Measurements from ENCODE around the gene HINT3.
A peak's percentile ranks its signal among the peaks of the same experiment; 100 is the strongest.
"Not testable (repeated sequence)": the region's sequence is repeated elsewhere in the genome, so short reads cannot be mapped to it uniquely, and the experiment has no call there.

Gene HINT3

DNA sequence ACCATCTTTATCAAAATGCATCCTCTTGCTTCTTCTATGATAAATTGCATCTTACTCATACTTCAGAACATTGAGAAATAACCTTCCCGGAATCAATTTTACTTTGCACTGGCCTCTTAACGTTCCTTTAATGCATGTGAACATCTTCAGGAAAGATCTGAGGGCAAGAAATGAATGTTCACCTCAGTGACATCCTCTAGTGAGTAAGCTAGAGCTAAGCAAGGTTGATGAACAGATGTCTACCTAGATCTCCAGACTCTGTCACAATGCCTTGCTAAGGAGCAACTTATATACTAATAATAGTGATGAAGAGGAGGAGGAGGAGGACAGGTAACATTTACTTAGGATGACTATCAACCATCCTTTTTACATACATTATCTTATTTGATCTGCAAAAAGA lies 16.8 kb upstream of the HINT3 start:
- no peak for DNase-seq (ENCODE audit: low spot score)

DNA sequence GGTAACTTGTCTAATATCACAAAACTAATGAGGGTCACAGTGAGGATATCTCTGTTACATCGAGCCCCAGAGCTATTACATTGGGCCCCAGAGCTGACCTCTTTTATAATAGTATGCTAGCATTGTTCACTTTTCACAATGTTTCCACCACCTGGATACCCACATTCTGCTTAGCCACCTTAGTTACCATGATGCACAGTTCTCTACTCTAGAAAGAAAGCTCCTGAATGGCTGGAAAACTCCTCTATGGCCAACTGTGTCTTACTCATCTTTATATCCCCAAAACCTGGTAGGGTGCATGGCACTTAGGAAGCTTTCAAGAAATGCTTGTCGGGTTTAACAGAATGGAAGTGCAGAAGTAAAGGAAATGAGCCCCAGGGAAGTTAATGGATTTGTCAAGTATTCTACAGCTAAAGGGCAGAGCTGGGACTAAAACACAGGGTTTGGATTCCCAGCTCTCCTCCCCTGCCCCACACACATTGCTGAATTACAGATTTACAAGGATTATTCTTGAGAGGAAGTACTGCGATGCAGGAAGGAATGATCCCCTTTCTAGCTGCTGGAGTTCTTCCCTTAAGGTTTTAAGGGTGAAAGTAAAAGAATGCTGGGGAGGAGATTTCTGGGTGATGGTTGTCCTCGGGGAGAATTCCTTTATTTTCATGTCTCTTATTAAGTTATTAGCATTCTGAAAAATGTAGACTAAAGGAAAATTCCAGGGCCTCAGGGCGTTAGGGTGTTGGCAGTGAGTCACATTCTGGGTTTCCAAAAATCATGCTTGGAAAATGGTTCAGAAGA lies 16.1 kb upstream of the HINT3 start:
- no peak for DNase-seq (ENCODE audit: low spot score)
- FAIRE-seq: no peak

More for the DNA sequence above, 16.8 kb upstream of the HINT3 start:
- no peak for FAIRE-seq

DNA sequence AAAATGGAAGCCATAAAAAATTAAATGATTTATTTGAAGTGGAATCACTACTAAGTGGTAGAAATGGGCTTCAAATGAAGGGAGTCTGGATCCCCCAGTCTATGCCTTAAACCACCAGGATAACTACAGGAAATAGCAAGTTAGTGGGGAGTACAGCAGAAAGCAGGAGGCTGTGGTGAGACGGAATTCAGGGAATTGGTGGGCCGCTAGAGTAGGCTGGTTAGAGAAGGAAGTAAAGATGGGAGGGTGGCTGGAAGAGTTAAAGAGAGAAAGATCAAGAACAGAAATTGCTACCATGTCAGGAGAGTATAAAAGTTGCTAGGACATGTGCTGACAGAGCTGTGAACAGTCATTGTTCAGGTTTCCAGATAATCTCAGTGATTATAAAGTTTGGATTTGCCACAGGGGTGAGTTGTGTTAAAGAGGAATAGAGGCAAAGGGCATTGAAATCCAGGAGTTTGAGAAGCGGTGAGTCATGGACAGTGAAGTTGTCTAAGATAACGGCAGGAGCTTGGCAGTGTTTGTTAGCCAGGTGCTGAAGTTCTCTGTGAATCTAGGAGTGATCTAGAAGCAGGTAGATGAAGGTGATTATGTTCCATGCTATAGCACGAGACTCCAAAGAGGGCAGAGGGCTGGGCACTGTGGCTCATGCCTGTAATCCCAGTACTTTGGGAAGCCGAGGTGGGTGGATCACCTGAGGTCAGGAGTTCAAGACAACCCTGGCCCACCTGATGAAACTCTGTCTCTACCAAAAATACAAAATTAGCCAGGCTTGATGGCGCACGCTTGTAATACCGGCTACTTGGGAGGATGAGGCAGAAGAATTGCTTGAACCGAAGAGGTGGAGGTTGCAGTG lies 13.7 kb upstream of the HINT3 start:
- FAIRE-seq (no peak), DNase-seq (ENCODE audit: low spot score) (no peak)

DNA sequence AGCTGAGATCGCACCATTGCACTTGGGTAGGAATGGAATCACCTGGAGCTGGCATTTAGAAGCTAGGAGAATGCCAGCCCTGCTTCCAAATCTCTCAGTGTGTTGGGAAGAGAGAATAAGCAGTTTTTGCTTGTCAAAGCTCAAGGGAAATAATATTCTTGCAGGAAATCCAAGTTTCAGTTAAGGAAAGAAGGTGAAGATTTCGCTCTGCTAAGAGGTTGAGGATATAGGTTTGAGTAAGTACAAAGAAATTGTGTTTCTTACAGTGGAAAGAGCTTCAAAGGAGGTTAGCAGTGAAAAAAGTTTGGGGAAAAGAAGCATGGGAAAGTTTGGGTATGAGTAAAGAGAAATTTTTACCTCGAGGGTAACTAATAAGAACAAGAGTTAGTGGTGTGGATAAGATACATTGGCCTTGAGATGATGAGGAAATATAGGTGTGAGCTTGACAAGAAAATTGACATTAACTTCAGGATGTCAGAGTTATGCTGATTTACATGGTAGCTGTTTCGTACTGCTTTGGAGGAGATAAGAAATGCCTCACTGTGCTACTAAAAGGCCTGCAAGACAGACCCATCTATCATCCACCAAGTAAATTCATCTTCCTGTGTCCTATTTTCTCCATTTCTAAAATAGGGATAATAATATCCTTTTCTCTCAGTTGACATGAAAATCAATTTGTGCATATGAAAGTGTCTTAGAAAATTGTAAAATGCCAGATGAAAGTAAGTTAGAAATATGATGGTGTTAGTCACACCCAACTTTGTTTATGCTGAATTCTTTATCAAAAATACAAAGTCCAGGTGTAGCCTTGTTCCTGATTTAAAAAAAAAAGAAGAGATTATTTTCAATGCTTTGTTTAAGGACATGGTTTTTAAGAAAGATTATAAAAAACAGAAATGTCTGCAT lies 12.8 kb upstream of the HINT3 start:
- FAIRE-seq: no peak

DNA sequence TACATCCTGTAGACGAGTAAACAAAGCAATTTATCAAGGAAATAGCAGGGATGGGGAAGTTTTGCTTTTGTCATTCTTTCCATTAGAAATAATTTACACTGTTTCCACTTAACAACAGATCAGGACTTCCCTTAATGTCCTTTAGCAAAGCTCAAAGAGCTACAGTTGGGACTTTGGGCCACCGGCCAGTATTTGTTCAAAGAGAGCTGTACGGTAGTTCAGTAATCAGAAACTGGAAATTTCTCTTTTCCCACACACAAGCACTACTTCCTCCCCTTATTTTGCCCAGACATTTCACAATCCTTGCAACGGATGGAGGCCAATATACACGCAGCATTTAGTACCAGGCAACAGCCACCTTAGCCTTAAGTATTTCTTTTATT lies 12.1 kb upstream of the HINT3 start:
- FAIRE-seq (no peak), DNase-seq (ENCODE audit: low spot score) (no peak)

More for the DNA sequence above, 12.8 kb upstream of the HINT3 start:
- no peak for DNase-seq (ENCODE audit: low spot score)

DNA sequence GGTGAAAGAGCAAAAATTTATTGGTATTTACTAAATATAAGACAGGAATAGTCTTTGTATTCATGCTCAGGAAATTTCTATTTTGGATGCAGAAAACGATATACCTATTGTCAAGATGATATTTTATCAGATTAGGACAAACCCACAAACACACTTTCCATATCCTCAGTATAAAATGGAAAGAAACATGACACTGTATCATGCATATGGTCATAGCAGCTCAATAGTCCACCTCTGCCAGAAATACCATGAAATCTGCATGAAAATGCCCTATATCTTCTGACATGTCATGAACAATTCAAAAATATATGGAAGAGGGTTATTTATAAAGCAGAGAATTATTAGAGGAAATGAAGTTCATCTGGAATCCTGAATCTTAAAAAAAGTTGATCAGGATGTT lies 11.7 kb upstream of the HINT3 start:
- FAIRE-seq (no peak), DNase-seq (ENCODE audit: low spot score) (no peak)

DNA sequence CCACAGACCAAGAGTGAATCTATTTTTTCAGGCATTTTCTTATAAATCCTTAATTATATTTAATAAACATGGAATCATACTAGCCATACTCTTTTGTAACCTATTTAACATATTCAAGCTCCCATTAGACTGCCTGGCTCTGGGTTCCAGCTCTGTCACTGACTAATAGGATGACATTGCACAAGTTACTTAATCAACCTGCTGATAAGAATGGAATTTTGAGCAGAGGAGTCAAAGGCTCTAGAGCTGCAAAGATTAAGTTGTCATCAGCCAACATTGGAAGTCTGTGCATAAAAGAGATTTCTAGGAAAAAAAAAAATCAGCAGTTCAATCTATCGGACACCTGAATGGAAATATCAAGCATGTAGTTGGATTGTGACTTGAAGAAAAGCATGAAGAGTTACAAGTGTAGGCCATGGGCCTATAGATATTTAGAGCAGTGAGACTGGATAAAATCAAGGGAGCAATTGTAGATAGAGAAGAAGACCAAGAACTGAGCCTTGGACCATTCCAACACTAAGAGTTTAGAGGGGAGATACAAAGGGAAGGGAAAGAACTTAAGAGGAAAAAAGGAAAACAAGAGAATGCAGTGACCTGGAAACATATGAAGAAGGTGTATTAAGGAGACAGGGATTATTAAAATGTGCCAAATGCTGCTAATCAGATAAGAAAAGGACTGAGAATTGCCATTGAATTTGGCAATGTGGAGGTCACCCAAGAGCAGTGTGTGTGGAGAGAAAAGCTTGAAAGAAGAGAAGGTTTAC lies 11.0 kb upstream of the HINT3 start:
- FAIRE-seq (no peak), DNase-seq (ENCODE audit: low spot score) (peak; percentile 25)

DNA sequence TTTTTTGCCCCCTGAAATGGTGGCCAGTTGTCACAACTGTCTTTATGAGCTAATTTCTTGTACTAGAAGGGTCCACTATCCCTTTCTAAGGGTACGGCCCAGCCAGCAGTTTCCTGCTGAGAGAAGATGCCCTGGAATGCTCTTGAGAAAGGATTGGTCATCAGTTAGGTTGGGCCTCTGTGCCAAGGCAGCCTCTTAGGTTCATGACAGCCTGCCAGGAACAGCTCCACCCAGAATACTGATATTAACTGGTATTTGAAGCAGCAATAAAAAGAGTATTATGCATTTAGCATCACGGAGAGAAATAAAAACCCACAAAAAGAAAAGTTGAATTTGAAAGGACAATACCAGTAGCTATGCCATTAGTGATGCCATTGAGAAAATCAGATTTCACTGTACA lies 9.0 kb upstream of the HINT3 start:
- FAIRE-seq: no peak
- no peak for DNase-seq (ENCODE audit: low spot score)

DNA sequence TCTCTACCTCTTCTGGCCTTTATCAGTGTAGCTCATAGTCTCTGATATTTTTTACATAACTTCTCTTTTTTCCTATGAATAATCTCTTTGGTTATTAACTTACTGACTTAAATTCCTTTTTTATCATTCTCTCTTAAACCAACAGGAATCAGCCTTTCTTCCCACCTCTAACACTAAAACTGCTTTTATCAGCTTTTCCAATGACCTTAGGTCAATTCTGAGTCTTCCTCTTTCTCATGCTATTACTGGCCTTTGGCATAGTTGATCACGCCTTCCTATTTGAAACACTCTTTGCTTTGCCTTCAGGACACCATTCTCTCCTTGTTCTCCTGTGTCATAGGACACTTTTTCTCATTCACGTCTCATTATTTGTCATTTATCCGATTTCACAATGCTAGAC lies 8.1 kb upstream of the HINT3 start:
- DNase-seq (ENCODE audit: low spot score): no peak
- FAIRE-seq: no peak

DNA sequence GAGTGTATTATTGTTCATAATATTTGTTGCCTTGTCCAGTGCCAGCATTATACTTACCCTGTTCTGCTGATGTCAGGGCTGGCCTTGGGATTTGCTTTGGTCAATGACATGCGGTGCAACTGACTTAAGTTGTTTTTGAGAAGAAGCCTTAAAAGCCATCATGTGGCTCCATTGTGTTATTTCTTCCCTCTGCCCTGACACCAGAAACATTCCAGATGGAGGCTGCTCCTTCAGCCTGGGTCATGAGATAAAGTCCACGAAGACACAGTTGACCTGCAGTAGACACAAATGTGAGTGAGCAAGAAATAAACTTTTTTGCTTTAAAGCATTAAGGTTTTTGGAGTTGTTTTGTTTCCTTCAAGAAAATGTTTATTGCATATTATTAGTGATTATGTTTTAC lies 7.5 kb upstream of the HINT3 start:
- DNase-seq (ENCODE audit: low spot score) (no peak), FAIRE-seq (no peak)

DNA sequence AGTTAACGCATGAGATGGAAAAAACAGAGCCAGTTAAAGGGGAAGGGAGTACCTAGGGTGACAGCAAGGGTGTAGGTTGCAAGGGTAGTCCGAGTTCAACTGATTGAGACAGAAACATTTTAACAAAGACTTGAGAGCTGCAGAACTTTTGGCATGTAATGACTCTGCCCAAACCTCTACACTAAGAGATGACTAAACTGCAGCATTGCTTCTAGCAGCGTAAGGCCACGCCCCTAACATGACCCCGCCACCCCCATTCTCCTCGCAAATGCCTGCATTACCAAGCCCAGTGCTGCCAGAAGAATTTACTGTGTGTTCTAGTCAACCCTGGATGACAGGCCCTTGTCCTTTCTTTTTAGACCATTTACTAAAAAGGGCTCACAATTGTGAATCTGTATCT lies 6.3 kb upstream of the HINT3 start:
- no peak for FAIRE-seq
- DNase-seq (ENCODE audit: low spot score): no peak

DNA sequence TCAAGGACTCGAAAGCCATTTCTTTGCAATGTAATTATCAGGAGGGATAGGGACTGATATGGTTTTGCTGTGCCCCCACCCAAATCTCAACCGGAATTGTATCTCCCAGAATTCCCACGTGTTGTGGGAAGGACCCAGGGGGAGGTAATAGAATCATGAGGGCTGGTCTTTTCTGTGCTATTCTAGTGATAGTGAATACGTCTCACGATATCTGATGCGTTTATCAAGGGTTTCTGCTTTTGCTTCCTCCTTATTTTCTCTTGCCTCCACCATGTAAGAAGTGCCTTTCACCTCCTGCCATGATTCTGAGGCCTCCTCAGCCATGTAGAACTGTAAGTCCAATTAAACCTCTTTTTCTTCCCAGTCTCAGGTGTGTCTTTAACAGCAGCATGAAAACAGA lies 5.9 kb upstream of the HINT3 start:
- not testable (repeated sequence) for FAIRE-seq; DNase-seq (ENCODE audit: low spot score)

DNA sequence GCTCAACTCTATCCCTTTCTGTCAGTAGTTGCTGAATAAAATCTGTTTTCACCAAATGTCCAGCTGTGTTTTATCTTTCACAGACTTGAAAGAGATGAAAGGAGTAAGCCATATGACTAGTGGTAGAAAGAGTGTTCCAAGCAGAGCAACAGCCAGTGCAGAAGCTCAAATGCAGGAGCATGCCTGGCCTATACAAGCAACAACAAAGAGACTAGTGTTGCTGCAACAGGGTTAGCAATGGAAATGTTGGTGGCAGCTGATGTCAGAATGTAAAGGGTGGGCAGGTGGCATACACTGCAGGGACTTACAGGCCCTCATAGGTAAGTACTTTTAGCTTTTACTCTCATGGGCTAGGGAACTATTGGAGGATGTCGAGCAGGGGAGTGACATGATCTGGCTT lies 5.2 kb upstream of the HINT3 start:
- no peak for FAIRE-seq
- no peak for DNase-seq (ENCODE audit: low spot score)

DNA sequence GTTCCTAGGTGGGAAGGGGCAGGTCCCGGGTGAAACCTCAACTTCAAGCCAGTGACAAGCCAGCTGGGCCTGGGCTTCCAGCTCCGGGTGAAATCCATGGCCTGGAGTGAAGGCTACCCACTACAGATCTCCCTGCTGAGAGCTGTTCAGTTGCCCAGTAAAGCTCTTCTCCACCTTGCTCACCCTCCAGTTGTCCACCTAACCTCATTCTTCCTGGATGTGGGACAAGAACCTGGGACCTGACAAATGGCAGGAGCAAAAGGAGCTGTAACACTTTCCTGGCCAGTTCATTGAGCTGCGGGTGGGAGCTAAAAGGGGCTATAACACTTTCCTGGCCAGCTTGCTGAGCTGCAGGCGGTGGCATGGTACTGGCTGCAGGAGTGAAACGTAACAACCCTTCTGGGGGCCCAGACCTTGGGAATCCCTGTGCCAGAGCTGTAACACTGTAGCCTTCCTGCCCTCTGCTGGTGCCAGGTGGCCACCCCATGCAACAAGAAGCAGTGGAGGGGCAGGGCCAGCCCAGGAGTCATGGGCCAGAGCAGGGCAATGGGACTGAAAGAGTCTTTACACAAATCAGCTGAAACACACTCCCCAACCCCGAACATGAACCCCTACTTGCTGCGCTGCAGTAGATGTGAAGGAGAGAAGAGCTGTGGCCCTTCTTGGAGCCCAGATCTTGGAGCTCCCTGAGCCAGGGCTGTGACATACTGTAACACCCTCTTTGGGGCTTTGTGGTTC lies 3.6 kb upstream of the HINT3 start:
- DNase-seq (ENCODE audit: low spot score) (no peak), FAIRE-seq (no peak)

DNA sequence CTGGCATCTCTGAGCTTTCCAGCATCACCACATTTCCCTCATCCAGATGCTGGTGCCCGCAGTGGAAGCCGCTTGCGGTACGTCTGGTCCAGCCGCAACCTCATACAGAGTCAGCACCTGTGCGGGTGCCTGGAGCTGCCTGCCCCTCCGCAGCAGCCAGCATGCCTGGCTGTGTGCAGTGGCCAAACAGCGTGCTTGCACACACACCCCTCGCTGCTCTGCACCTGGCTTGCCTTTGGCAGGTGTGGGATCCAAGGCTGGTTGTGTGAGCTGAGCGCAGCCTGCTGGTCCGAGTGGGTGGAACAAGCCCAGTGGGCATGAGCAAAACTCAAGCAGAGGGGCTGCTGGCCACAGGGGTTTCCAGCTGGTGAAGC lies 3.1 kb upstream of the HINT3 start:
- FAIRE-seq (no peak), DNase-seq (ENCODE audit: low spot score) (no peak)

DNA sequence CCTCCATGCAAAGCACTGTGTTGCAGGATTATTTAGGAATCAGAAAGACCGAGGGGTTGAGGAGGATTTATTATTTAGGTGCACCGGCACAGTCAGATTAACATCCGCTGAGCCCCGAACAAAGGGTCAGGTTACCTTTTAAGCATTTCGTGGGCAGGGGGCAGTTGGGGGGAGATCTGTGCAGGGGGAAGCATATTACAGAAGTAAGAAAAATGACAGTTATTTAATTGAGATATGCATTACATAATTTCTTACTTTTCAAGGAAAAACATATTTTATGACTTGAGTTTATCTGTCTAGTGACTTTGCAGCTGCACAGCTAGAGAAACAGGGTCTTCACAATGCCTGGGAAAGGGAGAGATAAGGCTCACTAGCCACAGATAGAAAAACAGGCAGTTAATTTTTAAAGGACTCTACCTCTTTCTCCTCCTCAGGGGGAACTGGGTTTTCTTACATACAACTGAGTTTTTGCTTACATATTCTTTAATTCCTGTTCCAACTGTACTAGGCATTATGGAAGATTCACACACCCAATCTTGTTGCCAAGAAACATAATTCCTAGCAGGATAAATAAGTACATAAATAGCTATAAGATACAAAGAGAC lies 1.7 kb upstream of the HINT3 start:
- DNase-seq (ENCODE audit: low spot score): no peak

DNA sequence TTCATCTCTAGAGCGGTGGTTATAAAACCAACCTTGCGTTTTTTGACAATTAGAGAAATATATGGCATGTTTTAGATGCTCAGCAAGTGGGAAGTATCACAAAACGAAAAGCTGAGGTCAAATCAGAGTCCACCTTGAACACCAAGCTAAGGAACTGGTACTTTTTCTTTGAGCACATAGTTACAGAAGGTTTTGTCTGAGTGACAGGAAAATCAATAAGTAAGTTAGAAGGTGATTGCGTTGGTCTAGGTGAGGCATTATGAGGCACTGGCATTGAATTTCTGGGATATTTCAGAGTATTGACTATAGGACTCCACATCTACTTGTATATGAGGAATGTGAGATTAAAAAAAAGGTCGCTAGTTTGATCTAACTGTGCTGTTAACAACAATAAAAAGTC lies 597 bp upstream of the HINT3 start:
- FAIRE-seq: no peak
- DNase-seq (ENCODE audit: low spot score): no peak

More for the DNA sequence above, 1.7 kb upstream of the HINT3 start:
- FAIRE-seq: no peak

DNA sequence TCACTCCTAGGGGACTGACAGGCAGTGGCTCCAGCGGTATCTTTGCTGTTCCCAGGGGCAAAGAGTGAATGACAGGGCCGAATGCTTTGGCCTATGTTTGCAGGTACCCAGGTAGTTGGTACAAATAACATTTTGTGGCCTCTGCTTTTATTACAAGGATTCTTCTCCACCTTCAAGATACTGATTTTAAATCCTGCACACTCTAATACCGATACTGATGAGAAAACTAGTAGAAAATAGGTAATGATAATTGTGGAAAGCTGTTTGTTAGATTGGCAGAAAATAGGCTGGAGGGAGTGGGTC lies 772 bp downstream of the HINT3 start:
- DNase-seq (ENCODE audit: low spot score): no peak
- FAIRE-seq: no peak

DNA sequence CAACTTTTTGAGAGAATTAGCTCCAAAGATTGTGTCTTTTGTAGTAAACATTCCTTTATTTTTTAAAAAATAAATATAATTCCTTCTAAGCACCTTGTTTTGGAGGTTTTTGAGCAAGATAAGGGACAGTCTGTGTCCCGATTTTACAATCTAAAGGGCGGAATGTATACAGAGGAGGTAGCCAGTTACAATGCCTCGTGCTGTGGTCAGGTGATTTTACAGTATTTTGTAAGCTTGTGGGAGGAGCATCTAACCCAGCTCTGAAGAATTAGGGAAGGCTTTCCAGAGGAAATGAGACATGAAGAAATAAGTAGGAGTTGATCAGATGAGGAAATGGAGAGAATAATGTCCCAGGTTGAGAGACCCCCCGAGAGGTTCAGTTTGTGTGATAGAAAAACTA lies 1.3 kb downstream of the HINT3 start:
- FAIRE-seq (no peak), DNase-seq (ENCODE audit: low spot score) (no peak)

DNA sequence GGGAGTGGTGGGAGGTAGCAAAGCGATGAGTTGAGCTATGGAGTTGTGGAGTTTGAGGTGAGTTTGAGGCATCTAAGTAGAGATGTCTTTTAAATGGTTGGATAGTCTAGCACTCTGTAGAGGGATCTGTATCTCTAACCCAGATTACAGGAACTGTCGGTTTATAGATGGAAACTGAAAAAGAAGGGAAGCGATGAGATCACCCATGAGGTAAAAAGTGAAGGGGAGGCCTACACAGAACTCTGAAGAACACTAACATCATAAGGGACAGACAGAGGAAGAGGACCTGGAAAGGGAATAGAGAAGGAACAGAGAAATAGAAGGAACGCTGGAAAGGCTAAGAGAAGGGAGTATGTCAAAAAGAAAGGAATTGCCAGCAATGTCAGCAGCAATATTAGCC lies 2.5 kb downstream of the HINT3 start:
- DNase-seq (ENCODE audit: low spot score) (no peak), FAIRE-seq (no peak)
